Islet of Langerhans (tissue), 1 donor: ENCODE results near the gene SLC17A9.

Experiments used
- FAIRE-seq: peaks from one replicate; lab custom pipeline; 2011; peaks lifted over from hg19 to GRCh38; lab: Jason Lieb, UNC

The SLC17A9 gene

DNA sequence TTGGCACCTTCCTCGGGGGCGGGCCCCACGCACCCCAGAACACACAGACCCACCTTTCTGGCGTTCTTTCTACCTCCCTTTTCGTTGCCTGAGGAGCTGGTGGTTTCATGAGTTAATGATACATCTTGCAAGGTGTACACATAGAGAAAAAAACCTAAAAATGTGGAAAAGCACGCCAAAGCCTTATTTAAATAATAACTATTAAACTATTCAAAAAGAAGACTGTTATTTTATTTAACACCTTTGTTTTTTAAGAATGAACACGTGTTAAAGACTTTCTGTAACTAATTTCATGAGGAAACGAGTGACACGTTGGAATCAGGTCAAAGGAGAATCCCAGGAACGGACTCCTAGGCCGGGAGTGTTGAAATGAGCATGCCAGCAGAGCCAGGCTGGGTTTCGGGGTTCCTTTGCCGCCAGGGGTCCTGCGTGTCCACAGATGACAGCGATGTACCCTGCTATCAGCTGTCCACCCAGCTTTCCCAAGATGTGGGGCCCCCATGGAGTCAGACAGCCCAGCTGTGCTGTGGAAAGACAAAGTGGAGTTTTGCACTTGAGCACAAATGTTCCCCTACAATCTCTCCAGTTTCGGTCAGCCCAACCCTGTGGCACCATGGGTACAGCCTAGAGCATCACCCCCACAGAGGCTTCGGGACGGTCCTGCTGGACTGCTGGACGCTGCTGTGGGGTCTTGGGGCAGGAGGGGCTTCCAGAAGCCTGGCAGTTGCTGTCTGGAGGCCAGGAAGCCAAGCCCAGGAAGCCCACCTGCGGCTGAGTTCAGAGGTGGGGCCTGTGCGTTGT, 16.1 kb downstream of the SLC17A9 start:
- FAIRE-seq, result no peak

- no peak for FAIRE-seq
Measured at GRCh38 chr20:62969179-62969760, 16.8 kb downstream of the SLC17A9 start.

DNA sequence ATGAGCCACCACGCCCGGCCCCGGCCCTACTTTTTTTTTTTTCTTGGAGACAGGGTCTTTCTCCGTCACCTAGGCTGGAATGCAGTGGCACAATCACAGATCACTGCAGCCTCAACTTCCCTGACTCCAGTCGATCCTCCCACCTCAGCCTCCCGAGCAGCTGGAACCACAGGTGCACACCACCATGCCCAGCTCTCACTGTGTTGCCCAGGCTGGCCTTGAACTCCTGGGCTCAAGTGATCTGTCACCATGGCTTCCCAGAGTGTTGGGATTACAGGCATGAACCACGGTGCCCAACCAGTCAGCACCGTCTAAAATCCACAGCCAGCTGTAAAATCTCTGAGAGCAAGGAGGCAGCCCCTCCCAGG, 17.4 kb downstream of the SLC17A9 start:
- FAIRE-seq, result no peak

GRCh38 chr20:62970307-62971210, 18.1 kb downstream of the SLC17A9 start:
- no peak for FAIRE-seq

- FAIRE-seq, result no peak
Measured at GRCh38 chr20:62971211-62971949, 18.9 kb downstream of the SLC17A9 start.

- FAIRE-seq, result no peak
Measured at GRCh38 chr20:62971950-62972844, 19.7 kb downstream of the SLC17A9 start.

GRCh38 chr20:62972845-62973745, 20.6 kb downstream of the SLC17A9 start:
- FAIRE-seq, result no peak

GRCh38 chr20:62975251-62975760, 22.8 kb downstream of the SLC17A9 start:
- no peak for FAIRE-seq

GRCh38 chr20:62975812-62976508, 23.5 kb downstream of the SLC17A9 start:
- FAIRE-seq, result no peak

DNA sequence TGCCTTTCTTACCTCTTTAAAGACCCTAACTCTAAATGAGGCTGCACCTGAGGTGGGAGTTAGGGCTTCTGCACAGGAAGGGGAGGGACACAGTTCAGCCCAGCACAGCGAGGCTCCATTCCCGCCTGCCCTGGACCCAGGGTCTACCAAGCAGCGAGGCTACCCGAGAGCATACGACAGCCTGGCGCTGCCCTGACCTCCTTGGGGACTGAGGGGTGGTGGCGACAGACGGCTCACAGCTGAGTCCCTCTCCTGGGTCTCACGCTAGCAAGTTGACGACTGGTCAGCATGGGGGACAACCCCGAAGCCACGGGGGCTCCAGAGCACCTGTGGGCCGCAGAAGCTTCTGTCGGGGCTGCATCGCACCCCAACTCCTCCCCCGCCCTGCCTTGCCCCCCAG, 24.4 kb downstream of the SLC17A9 start:
- FAIRE-seq, result no peak

- no peak for FAIRE-seq
Measured at GRCh38 chr20:62977613-62978560, 25.4 kb downstream of the SLC17A9 start.

- no peak for FAIRE-seq
Measured at GRCh38 chr20:62978561-62978943, 26.0 kb downstream of the SLC17A9 start.

- no peak for FAIRE-seq
Measured at GRCh38 chr20:62979310-62979709, 26.8 kb downstream of the SLC17A9 start.

DNA sequence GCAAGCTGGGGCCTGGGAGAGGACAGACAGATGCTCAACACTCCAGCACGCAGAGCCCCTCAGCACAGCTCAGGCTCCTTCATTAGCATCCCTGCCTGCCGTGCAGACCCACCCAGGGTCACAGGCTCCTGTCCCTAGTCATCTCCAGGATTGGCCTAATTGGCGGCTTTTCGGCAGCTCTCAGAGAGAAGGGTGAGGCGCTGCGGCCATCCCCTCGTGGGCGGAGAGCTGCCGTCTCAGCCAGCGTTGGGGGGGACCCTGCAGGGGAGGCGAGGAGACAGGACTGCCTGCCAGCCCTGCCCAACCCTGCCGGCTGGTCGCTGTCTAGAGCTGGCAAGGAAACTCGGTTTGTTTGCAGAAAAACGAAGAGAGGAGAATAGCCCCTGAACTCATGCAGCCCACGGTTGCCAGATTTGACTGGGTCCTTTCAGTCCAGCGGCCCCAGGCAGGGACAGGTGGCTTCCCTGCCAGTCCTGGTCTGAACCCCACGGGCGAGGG, 27.4 kb downstream of the SLC17A9 start:
- FAIRE-seq, result no peak

GRCh38 chr20:62980380-62980960, 28.0 kb downstream of the SLC17A9 start:
- no peak for FAIRE-seq

DNA sequence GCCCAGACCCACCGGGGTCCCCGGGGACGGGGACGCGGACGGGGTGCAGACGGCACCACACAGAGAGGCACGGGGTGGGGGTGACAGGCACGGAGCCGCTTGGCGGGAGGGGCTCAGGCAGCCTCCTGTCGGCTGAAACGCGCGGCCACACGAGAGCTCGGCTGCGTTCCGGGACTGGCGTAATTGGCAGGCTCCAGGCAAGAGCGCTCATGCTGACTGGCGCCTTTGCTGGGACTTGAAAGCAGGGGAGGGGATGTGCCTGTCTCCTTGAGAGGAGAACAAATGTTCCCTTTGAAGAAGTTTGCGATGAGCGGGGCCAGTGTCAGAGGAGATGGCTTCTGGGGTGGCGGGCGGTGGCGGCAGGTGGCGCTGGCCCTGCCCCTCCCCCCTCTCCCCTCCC, 28.5 kb downstream of the SLC17A9 start:
- no peak for FAIRE-seq
